ENCODE measurements around the gene AGAP6.
"Not testable (repeated sequence)": the region's sequence is repeated elsewhere in the genome, so short reads cannot be mapped to it uniquely, and the experiment has no call there.

The AGAP6 gene

GRCh38 chr10:50027195-50027594 is 39.0 kb downstream of the AGAP6 start:
- no peak for DNase-seq

- no peak for DNase-seq
These were observed 45.3 kb downstream of the AGAP6 start for GRCh38 chr10:50033481-50033880.

- DNase-seq, result not testable (repeated sequence)
These were observed 47.1 kb downstream of the AGAP6 start for GRCh38 chr10:50035337-50035736.

- no peak for DNase-seq
These were observed 56.9 kb downstream of the AGAP6 start for GRCh38 chr10:50044941-50045664.

- DNase-seq, result not testable (repeated sequence)
These were observed 58.3 kb downstream of the AGAP6 start for GRCh38 chr10:50046457-50046856.

- DNase-seq, result not testable (repeated sequence)
These were observed 59.4 kb downstream of the AGAP6 start for GRCh38 chr10:50047594-50047993.

GRCh38 chr10:50051995-50052660 is 63.9 kb downstream of the AGAP6 start:
- DNase-seq, result not testable (repeated sequence)

GRCh38 chr10:50052778-50053376 is 64.7 kb downstream of the AGAP6 start:
- not testable (repeated sequence) for DNase-seq

- not testable (repeated sequence) for DNase-seq
These were observed 67.5 kb downstream of the AGAP6 start for GRCh38 chr10:50055494-50056292.

- DNase-seq, result not testable (repeated sequence)
These were observed 68.4 kb downstream of the AGAP6 start for GRCh38 chr10:50056654-50057053.

GRCh38 chr10:50058727-50059126 is 70.5 kb downstream of the AGAP6 start:
- DNase-seq, result not testable (repeated sequence)

- DNase-seq, result not testable (repeated sequence)
These were observed 71.7 kb downstream of the AGAP6 start for GRCh38 chr10:50059946-50060345.

Data from islet precursor cell (in vitro differentiated cells).